GM12872 (cell line): ENCODE measurements around the gene RESP18.

Experiments
- TF ChIP-seq, protein P1 (sequence below): IDR thresholded peaks from 3 replicates; pipeline ENCODE4 v1.5.1; 2011; ENCODE audit warnings: low read depth, mild to moderate bottlenecking, low read length, moderate library complexity; ENCODE audit not compliant: insufficient read depth

Gene RESP18

GRCh38 chr2:219289537-219290361 lies 42.8 kb downstream of the RESP18 start:
- TF ChIP-seq, protein P1, sequence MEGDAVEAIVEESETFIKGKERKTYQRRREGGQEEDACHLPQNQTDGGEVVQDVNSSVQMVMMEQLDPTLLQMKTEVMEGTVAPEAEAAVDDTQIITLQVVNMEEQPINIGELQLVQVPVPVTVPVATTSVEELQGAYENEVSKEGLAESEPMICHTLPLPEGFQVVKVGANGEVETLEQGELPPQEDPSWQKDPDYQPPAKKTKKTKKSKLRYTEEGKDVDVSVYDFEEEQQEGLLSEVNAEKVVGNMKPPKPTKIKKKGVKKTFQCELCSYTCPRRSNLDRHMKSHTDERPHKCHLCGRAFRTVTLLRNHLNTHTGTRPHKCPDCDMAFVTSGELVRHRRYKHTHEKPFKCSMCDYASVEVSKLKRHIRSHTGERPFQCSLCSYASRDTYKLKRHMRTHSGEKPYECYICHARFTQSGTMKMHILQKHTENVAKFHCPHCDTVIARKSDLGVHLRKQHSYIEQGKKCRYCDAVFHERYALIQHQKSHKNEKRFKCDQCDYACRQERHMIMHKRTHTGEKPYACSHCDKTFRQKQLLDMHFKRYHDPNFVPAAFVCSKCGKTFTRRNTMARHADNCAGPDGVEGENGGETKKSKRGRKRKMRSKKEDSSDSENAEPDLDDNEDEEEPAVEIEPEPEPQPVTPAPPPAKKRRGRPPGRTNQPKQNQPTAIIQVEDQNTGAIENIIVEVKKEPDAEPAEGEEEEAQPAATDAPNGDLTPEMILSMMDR = no peak

- TF ChIP-seq, protein P1 = no peak
Measured at GRCh38 chr2:219289195-219289536, 43.4 kb downstream of the RESP18 start.

GRCh38 chr2:219287580-219288265 lies 44.8 kb downstream of the RESP18 start:
- TF ChIP-seq, protein P1 = no peak

- TF ChIP-seq, protein P1 = no peak
Measured at GRCh38 chr2:219286436-219287115, 46.0 kb downstream of the RESP18 start.

DNA sequence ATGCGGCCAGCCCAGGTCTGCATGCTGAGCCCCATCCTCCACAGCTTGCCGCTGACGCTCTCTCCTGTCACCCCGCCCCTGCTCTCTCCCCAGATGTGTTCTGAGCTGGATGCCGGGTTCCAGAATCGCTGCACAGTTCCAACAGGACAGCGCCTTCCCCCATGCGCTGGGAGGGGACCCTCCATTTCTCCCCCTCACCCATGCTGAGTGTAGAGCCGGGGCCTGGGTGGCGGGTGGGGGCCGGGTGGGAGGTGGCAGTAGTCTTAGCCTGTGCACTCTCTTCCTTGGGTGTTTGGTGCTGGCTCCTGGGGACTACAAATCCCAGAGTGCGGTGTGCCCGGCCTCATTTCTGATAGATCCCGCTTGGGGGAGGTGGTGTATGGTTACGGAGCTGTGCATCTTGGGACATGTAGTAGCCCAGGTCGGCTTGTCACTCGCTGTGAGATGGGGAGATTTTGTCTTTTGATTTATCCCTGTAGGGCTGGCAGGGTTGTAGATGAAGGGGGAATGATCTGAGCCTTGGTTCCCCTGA lies 46.6 kb downstream of the RESP18 start:
- TF ChIP-seq, protein P1 = no peak

- TF ChIP-seq, protein P1 = no peak
Measured at GRCh38 chr2:219285373-219285735, 47.2 kb downstream of the RESP18 start.
